ENCODE results near the gene MATR3. TPM values are rescaled to one million over a fixed set of nuclear protein-coding genes. Genes with fewer than 3 reads are reported as not detected.
"Not testable (repeated sequence)": the region's sequence is repeated elsewhere in the genome, so short reads cannot be mapped to it uniquely, and the experiment has no call there.

MATR3 gene
- total and polyA plus RNA-seq, 9 donors, result 174 to 297 (median 222) TPM

DNA sequence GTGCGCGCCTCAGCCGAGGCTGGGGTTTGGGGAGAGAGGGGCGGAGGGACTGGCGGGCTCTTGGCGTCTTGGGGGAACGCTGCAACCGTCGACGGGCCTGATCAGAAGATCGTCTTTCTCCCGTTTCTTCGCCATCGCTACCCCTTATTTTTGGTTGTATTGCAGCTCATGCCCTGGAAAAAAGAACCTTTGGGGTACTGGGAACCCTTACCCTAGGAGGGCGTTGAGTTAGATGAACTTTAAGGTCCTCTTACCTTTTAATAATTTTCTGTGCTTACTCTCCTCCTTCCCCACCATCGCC is 48.8 kb downstream of the MATR3 start:
- peak overlapping the region; percentile 82 to 97 for H3K27ac ChIP-seq
- intact Hi-C loops (cut with DNase I), result loop anchor here in 2 of 4 donors (5.0 kb wide), 2 partner anchors 45 to 50 kb away; partner anchors contain the start of gene MATR3 (in 1 of the 2)

DNA sequence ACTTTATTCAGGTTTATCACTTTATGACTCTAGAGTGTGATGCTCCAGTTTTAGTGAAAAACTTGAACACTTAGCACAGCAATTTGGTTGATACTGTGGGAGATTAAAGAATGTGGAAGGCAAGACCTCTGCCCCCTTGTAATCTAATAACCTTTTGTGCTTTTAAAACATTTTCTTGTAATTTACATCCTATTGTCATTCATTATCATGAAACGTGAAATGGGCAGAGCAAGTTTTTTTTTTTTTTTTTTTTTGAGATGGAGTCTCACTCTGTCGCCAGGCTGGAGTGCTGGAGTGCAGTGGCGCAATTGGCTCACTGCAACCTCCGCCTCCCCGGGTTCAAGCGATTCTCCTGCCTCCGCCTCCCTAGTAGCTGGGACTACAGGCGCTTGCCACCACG is 49.9 kb downstream of the MATR3 start:
- Histone ChIP-seq H3K36me3 (no peaks in the 10 kb centered on the region), H3K27ac (no peak overlapping the region), H3K27me3 (no peaks in the 10 kb centered on the region), H3K9me3 (no peaks in the 10 kb centered on the region), H3K4me1 (ENCODE audit: insufficient read depth) (peaks cover 12% of the 10 kb centered on the region), H3K4me3 (no peak overlapping the region)
- intact Hi-C loops (cut with DNase I), result loop anchor here in 2 of 4 donors (5.0 kb wide), 2 partner anchors 46 to 51 kb away; partner anchors contain the start of gene MATR3 (in 1 of the 2)
- no peak for DNase-seq
- 79 to 84% (median 82%) methylated on average over 9 of the region's 9 CpGs for WGBS, 3 donors
- TF ChIP-seq EP300 (IDR thresholded peaks at IDR 0.05), result no peak
- no peak for TF ChIP-seq POLR2A (IDR thresholded peaks at IDR 0.05)
- TF ChIP-seq, protein P1, sequence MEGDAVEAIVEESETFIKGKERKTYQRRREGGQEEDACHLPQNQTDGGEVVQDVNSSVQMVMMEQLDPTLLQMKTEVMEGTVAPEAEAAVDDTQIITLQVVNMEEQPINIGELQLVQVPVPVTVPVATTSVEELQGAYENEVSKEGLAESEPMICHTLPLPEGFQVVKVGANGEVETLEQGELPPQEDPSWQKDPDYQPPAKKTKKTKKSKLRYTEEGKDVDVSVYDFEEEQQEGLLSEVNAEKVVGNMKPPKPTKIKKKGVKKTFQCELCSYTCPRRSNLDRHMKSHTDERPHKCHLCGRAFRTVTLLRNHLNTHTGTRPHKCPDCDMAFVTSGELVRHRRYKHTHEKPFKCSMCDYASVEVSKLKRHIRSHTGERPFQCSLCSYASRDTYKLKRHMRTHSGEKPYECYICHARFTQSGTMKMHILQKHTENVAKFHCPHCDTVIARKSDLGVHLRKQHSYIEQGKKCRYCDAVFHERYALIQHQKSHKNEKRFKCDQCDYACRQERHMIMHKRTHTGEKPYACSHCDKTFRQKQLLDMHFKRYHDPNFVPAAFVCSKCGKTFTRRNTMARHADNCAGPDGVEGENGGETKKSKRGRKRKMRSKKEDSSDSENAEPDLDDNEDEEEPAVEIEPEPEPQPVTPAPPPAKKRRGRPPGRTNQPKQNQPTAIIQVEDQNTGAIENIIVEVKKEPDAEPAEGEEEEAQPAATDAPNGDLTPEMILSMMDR (IDR thresholded peaks at IDR 0.05), result no peak

More for the DNA sequence above, 48.8 kb downstream of the MATR3 start:
- WGBS, 3 donors, result 0% methylated on average over 16 of the region's 16 CpGs
- TF ChIP-seq POLR2A (IDR thresholded peaks at IDR 0.05) (no peak), EP300 (IDR thresholded peaks at IDR 0.05) (no peak)
- TF ChIP-seq, protein P1 (IDR thresholded peaks at IDR 0.05), result no peak
- no peaks in the 10 kb centered on the region for H3K27me3 ChIP-seq
- peaks cover 9% of the 10 kb centered on the region for H3K4me1 ChIP-seq (ENCODE audit: insufficient read depth)
- peak overlapping the region; percentile 96 for H3K4me3 ChIP-seq
- H3K36me3 ChIP-seq, result no peaks in the 10 kb centered on the region
- H3K9me3 ChIP-seq, result no peaks in the 10 kb centered on the region
- DNase-seq, result no peak

DNA sequence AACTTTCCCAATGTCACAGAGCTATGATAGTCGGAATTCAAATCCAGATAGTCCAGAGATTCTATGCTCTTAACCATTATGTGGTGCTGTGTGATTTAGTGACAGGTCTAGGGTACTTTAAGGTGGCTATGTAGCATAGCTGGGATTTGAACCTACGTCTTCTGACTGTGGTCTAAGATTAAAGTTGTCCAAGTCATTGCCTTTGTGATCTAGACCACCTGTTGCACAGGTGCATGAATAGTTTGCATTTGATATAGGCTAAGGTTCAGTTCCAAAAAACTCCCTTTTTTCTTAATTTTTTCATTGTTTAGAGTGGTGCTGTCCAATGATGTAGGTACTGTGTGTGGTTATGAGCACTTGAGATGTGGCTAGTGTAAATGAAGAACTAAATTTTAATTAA is 50.6 kb downstream of the MATR3 start:
- Histone ChIP-seq H3K4me3 (no peak overlapping the region), H3K9me3 (no peaks in the 10 kb centered on the region), H3K27me3 (no peaks in the 10 kb centered on the region), H3K36me3 (no peaks in the 10 kb centered on the region), H3K27ac (no peak overlapping the region), H3K4me1 (ENCODE audit: insufficient read depth) (peaks cover 13% of the 10 kb centered on the region)
- 75 to 79% (median 76%) methylated on average over 2 of the region's 2 CpGs for WGBS, 3 donors
- no peak for DNase-seq
- TF ChIP-seq POLR2A (IDR thresholded peaks at IDR 0.05) (no peak), EP300 (IDR thresholded peaks at IDR 0.05) (no peak)
- TF ChIP-seq, protein P1 (IDR thresholded peaks at IDR 0.05), result no peak
- intact Hi-C loops (cut with DNase I), result loop anchor here in 2 of 4 donors (5.0 kb wide), 2 partner anchors 47 to 52 kb away; partner anchors contain the start of gene MATR3 (in 1 of the 2)

DNA sequence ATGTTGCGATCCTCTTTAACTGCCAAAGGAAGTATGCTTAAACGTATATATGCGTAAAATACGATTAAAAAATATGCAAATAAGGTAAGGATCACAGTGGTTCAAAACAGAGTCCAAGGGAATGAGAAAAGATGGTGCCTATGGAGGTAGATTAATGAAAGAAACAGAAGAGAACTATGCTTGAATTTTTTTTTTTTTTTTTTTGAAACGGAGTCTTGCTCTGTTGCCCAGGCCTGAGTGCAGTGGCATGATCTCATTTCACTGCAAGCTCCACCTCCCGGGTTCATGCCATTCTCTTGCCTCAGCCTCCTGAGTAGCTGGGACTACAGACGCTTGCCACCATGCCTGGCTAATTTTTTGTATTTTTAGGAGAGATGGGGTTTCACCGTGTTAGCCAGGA is 51.9 kb downstream of the MATR3 start:
- WGBS, 3 donors, result 93 to 94% (median 94%) methylated on average over 8 of the region's 8 CpGs
- H3K27ac ChIP-seq; H3K36me3 ChIP-seq; DNase-seq; H3K27me3 ChIP-seq; H3K9me3 ChIP-seq; intact Hi-C loops (cut with DNase I); H3K4me3 ChIP-seq: not testable (repeated sequence)
- H3K4me1 ChIP-seq (ENCODE audit: insufficient read depth), result peaks cover 17% of the 10 kb centered on the region

DNA sequence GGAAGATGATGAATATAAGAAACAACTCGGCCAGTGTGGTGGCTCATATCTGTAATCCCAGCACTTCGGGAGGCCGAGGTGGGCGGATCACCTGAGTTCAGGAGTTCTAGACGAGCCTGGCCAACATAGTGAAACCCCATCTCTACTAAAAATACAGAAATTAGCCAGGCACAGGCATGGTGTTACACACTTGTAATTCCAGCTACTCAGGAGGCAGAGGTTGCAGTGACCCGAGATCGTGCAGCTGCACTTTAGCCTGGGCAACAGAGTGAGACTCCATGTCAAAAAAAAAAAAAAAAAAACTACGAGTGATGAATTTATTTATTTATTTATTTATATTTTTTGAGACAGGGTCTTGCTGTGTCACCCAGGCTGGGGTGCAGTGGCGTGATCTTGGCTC is 54.3 kb downstream of the MATR3 start:
- WGBS, 3 donors, result 89 to 92% (median 90%) methylated on average over 9 of the region's 9 CpGs
- H3K4me3 ChIP-seq; intact Hi-C loops (cut with DNase I); H3K27ac ChIP-seq; H3K27me3 ChIP-seq; DNase-seq; H3K36me3 ChIP-seq; H3K9me3 ChIP-seq: not testable (repeated sequence)
- peaks cover 14% of the 10 kb centered on the region for H3K4me1 ChIP-seq (ENCODE audit: insufficient read depth)
